Activated CD8-positive, alpha-beta memory T cell treated with anti-CD3 and anti-CD28 coated beads for 1 hour (primary cell): ENCODE measurements around the gene NBPF26.
"Not testable (repeated sequence)": the region's sequence is repeated elsewhere in the genome, so short reads cannot be mapped to it uniquely, and the experiment has no call there.

ENCODE experiments used
- DNase-seq, 2 donors: peaks; one replicate each; pipeline ENCODE4 v3.0.0-alpha.2; 2020; ENCODE audit warnings: low read depth in 1 of 2; ENCODE audit errors: extremely low read depth in 1 of 2

The NBPF26 gene

GRCh38 chr1:120723715-120724402 lies at the start of gene NBPF26:
Gene NBPF26 (plus strand): TSS chr1:120723945.
- DNase-seq, result peak; percentile 19 to 38

- DNase-seq, result not testable (repeated sequence)
Measured at GRCh38 chr1:120680106-120680819, 43.5 kb upstream of the NBPF26 start.

DNA sequence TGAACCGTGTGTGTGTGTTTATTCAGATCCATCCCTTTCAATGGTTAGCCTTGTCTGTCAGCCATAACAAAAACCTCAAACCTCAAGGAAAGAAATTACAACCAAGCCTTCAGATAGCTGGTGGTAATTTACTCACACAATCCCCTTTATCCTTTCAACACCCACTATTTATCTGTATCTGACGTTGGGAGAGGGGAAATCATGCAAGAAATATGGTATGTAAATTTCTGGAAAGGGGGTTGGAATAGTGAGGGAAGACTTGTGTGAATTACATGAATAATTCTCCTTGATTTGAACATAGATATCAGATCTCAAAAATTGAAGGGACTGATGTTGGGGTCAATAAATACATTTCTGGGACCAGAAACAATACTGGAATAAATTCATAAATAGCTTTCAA lies 42.8 kb upstream of the NBPF26 start:
- DNase-seq, result not testable (repeated sequence)

GRCh38 chr1:120684397-120684796 lies 39.3 kb upstream of the NBPF26 start:
- DNase-seq, result not testable (repeated sequence)

- DNase-seq, result not testable (repeated sequence)
Measured at GRCh38 chr1:120685622-120686021, 38.1 kb upstream of the NBPF26 start.

DNA sequence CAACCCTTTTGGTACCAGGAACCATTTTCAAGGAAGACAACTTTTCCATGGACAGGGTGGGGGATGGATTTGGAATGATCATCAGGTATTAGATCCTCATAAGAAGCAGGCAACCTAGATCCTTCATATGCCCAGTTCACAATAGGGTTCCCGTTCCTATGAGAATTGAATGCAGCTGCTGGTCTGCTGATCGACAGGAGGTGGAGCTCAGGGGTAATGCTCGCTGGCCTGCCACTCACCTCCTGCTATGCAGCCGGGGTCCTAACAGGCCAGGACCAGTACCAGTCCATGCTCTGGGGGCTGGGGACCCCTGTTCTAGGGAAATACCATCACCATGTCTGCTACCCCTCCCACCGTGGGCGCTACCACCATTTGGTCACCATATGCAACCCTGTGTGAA lies 36.5 kb upstream of the NBPF26 start:
- DNase-seq, result not testable (repeated sequence)

- not testable (repeated sequence) for DNase-seq
Measured at GRCh38 chr1:120700807-120701562, 22.8 kb upstream of the NBPF26 start.

DNA sequence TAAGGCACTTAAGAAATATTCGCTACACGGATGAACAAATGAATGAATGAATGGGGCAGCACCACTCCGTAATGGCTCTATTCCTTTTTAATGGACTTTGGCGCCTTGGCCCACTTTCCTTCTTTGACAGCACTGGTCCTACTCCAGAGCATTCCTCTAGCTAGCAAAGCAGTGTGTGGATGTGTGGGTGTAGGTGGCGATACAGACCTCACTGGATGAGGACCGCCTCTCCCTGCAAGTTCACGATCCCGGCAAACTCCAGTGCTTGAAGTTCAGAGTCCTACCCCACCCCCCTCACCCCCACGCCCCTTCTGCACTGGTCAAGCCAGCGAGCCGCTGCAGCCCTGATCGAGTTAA lies 409 bp upstream of the NBPF26 start:
- not testable (repeated sequence) for DNase-seq

- peak in 1 of 2 donors; percentile 0 for DNase-seq
Measured at GRCh38 chr1:120724507-120724906, 762 bp downstream of the NBPF26 start.

DNA sequence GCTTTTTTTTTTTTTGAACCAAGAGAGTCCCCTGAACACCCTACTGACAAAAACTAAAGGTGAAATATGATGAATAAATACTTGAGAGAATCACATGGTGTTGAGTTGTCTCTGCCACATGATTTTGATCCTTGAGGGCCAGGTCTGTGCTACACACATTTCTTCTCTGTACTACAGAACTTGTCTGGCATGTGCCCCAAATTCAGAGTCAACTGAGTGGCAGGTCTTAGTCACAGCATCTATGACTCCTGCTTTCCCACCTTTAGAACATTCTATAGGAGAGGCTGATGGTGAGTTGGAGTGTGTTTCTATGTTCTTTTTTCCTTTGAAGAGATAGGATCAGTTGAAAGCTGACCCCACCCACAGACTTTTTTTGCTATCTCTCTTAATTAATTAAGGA lies 5.1 kb downstream of the NBPF26 start:
- DNase-seq, result not testable (repeated sequence)

DNA sequence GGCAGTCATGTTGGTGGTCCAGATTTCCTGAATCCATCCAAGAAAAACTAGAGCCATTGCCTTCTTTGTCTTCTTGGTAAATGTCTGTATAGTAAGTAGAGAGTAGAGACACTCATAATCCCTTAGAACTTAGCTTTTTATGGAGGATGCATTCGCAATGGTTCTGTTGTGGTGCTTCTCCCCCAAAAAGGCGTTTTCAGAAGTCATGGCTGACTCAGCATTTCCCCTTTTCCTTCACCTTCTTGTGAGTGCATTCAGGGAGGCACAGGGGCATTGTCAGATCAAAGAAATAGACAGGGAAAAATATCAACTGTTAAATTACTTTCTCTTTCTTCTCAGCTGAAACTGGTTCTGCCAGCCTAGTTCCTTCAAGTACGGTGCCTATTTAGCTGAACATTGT lies 45.3 kb downstream of the NBPF26 start:
- DNase-seq, result not testable (repeated sequence)

- not testable (repeated sequence) for DNase-seq
Measured at GRCh38 chr1:120805452-120805851, 81.7 kb downstream of the NBPF26 start.

DNA sequence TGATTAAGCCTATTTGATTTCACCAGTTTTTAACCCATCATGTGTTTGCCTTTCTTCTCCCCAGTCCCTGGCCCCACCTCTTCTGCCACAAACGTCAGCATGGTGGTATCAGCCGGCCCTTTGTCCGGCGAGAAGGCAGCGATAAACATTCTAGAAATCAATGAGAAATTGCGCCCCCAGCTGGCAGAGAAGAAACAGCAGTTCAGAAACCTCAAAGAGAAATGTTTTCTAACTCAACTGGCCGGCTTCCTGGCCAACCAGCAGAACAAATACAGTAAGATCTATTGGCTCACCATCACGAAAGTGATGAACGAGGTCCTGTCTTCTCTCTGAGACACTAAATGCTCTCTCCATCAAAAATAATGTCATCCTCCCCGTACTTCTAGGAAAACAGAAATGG lies 88.1 kb downstream of the NBPF26 start:
- not testable (repeated sequence) for DNase-seq

DNA sequence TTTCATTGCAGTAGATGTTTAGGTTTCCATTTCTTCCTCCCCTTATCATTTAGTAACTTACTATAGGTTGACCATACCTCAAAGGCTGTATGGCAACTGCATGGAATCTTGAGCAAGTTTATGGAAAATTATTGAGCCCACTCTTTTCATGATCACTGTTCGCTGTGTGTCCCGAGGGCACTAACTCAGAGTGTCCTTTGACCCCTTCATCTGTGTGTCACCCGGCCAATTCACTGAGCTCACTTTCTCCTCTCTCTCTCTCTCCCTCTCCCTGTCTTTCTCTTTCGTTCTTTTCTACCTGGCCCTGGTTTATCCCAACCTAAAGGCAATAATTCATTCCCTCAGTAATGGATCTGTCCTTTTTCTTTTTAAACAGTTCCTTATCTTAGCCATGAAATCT lies 101.3 kb downstream of the NBPF26 start:
- not testable (repeated sequence) for DNase-seq

DNA sequence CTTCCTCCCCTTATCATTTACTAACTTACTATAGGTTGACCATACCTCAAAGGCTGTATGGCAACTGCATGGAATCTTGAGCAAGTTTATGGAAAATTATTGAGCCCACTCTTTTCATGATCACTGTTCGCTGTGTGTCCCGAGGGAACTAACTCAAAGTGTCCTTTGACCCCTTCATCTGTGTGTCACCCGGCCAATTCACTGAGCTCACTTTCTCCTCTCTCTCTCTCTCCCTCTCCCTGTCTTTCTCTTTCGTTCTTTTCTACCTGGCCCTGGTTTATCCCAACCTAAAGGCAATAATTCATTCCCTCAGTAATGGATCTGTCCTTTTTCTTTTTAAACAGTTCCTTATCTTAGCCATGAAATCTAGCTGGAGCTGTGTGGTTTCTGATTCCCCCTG lies 102.9 kb downstream of the NBPF26 start:
- not testable (repeated sequence) for DNase-seq

GRCh38 chr1:120844186-120844944 lies 120.6 kb downstream of the NBPF26 start:
- DNase-seq, result peak; percentile 22 to 39

GRCh38 chr1:120844945-120845330 lies 121.2 kb downstream of the NBPF26 start:
- not testable (repeated sequence) for DNase-seq

DNA sequence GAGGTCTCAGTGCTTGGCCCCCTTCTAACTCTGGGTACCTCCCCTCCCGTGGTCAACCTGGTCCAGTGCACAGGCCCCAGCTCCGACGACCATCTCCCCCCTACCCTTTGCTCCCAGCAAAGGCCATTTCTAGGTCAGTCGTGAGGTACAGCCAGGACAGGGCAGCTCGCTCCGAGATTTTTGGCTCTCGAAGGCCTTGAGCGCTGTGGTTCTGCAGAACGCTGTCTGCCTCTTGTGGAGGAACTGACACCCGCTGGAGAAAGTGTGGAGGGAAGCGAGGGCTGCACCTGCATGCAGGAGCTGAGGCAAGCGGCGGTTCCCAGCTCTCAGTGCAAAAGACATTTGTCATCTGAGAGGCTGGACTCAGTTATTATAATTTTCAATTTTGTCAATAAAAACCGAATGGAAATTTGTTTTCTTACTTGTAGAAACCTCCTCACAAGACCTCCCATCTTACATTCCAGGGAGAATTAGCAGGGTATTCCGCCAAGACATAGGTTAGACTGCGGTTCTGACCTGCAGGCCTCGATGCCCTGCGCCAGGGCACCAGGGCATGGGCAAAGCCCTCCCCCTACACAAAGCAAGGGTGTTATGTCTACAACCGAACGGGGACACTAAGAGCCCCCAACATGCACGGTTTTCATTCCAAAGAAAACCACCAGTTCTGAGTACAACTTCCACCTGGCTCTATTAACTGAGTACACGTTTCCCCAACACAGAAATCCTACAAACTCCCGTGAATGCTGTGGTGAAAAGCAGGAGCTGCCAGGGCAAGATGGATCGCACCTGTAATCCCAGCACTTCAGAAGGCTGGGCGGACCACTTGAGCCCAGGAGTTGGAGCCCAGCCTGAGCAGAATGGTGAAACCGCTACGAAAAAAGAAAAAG lies 125.9 kb downstream of the NBPF26 start:
- not testable (repeated sequence) for DNase-seq

DNA sequence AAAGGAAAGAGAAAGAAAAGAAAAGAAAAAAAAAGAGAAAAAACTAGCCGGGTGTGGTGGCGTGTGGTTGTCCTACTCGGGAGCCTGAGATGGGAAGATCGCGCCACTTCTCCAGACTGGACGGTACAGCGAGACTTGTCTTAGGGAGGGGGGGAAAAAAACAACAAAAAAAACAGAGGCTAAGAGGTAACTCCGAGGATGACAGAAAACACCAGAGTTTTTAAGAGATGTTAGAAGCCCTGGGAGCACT lies 126.5 kb downstream of the NBPF26 start:
- DNase-seq, result not testable (repeated sequence)
